Measurements from ENCODE around the gene SYNJ2.
A peak's percentile ranks its signal among the peaks of the same experiment; 100 is the strongest.

The SYNJ2 gene

GRCh38 chr6:158011478-158011920 lies 29.8 kb downstream of the SYNJ2 start:
- DNase-seq (ENCODE audit: low read depth), result no peak

- DNase-seq (ENCODE audit: low read depth), result no peak
Measured at GRCh38 chr6:158011980-158012566, 30.4 kb downstream of the SYNJ2 start.

GRCh38 chr6:158013904-158014504 lies 32.3 kb downstream of the SYNJ2 start:
- DNase-seq (ENCODE audit: low read depth), result no peak

GRCh38 chr6:158014505-158015187 lies 33.0 kb downstream of the SYNJ2 start:
- no peak for DNase-seq (ENCODE audit: low read depth)

GRCh38 chr6:158015188-158015506 lies 33.5 kb downstream of the SYNJ2 start:
- no peak for DNase-seq (ENCODE audit: low read depth)

- DNase-seq (ENCODE audit: low read depth), result no peak
Measured at GRCh38 chr6:158016571-158017383, 35.1 kb downstream of the SYNJ2 start.

- DNase-seq (ENCODE audit: low read depth), result no peak
Measured at GRCh38 chr6:158017621-158018040, 36.0 kb downstream of the SYNJ2 start.

- no peak for DNase-seq (ENCODE audit: low read depth)
Measured at GRCh38 chr6:158018041-158018771, 36.5 kb downstream of the SYNJ2 start.

- no peak for DNase-seq (ENCODE audit: low read depth)
Measured at GRCh38 chr6:158018851-158019361, 37.2 kb downstream of the SYNJ2 start.

GRCh38 chr6:158019416-158019815 lies 37.8 kb downstream of the SYNJ2 start:
- DNase-seq (ENCODE audit: low read depth), result no peak

- no peak for DNase-seq (ENCODE audit: low read depth)
Measured at GRCh38 chr6:158020272-158020711, 38.6 kb downstream of the SYNJ2 start.

- DNase-seq (ENCODE audit: low read depth), result no peak
Measured at GRCh38 chr6:158020811-158021210, 39.1 kb downstream of the SYNJ2 start.

GRCh38 chr6:158021376-158021775 lies 39.7 kb downstream of the SYNJ2 start:
- no peak for DNase-seq (ENCODE audit: low read depth)

- no peak for DNase-seq (ENCODE audit: low read depth)
Measured at GRCh38 chr6:158021814-158022748, 40.4 kb downstream of the SYNJ2 start.

GRCh38 chr6:158022749-158023596 lies 41.3 kb downstream of the SYNJ2 start:
- no peak for DNase-seq (ENCODE audit: low read depth)

- DNase-seq (ENCODE audit: low read depth), result no peak
Measured at GRCh38 chr6:158023597-158023939, 41.9 kb downstream of the SYNJ2 start.

- no peak for DNase-seq (ENCODE audit: low read depth)
Measured at GRCh38 chr6:158024566-158025297, 43.1 kb downstream of the SYNJ2 start.

- peak; percentile 51 for DNase-seq (ENCODE audit: low read depth)
Measured at GRCh38 chr6:158026054-158026900, 44.6 kb downstream of the SYNJ2 start.

All from stimulated activated CD8-positive, alpha-beta memory T cell treated with anti-CD3 and anti-CD28 coated beads, Interleukin-7, amount 100 ng/mL, for 24 hours (primary cell).